CD4-positive, alpha-beta T cell treated with Interleukin-17A for 1 hour (primary cell): ENCODE data around the gene PGS1.

Experiments
- DNase-seq: peaks from one replicate; pipeline ENCODE4 v3.0.0-alpha.2; 2020

Gene PGS1

DNA sequence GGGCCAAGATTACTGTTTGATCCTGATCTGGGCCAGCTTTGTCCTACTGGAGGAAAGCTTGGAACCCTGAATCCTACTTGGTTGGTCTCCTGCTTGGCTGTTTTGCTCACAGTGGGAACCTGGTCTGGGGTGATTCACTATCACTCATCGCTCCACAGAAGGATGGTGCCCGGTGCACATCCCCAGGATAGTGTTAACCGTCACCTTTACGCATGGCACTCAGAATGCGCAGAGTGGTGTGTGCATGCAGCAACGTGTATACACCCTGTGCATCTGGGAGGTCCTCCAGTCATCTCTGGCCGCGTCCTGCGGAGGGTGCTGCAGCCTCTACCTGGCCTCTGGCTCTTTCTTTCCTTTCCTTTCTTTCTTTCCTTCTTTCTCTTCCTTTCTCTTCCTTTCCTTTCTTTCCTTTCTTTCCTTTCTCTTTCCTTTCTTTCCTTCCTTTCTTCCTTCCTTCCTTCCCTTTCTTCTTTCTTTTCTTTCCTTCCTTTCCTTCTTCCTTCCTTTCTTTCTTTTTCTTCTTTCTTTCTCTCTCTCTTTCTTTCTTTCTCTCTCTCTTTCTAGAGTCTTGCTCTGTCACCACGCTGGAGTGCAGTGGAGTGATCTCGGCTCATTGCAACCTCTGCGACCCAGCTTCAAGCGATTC, 31.7 kb upstream of the PGS1 start:
- DNase-seq = no peak

DNA sequence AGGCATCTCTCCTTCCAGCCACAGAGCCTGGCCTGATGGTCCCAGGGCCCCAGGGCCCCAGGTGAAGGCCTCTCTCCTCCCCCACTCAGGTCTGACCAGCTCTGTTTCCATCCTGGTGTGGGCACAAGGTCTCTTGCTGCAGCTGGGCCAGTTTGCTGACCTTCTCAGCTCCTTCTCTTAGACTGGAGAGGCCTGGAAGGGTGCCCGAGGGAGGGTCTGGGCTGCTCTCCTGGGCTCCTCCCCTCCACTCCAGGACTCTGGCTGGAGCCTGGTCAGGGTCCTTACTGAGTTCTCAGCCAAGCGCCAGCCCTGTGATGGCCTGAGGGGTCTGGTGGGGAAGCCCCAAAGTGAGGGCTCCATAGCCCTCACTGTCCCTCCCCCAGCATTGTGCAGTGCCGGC, 31.0 kb upstream of the PGS1 start:
- no peak for DNase-seq

DNA sequence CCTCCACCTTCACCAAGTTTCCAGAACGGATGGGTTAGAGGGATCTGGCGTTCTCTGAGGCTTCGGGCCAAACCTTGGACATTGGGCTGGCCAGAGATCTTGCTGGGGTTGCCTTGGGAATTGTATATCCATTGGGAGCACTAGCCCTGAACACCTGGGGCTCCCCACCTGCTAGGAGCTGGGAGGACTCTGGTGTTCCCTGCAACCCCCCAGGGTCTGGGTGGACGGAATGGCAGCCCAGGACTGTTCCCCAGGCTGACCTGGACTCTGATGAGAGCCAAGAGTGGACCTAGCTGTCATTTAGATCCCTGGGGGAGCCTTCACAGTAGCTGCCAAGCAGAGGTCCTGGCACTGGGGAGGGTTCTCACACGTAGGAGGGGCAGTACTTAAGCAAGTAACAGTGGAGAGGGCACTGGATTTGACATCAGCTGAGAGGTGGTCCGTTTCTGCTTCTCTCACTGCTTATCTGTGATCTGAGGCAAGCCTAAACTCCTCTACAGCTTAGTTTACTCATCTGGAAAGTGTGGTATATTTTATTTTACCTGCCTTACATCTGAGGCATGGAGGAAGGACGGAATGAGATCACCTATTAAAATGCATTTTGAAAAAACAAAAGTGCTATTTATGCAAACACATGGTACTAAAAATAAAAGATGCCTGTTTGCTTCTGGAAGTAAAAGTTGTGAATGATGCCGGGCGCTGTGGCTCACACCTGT, 30.2 kb upstream of the PGS1 start:
- no peak for DNase-seq

DNA sequence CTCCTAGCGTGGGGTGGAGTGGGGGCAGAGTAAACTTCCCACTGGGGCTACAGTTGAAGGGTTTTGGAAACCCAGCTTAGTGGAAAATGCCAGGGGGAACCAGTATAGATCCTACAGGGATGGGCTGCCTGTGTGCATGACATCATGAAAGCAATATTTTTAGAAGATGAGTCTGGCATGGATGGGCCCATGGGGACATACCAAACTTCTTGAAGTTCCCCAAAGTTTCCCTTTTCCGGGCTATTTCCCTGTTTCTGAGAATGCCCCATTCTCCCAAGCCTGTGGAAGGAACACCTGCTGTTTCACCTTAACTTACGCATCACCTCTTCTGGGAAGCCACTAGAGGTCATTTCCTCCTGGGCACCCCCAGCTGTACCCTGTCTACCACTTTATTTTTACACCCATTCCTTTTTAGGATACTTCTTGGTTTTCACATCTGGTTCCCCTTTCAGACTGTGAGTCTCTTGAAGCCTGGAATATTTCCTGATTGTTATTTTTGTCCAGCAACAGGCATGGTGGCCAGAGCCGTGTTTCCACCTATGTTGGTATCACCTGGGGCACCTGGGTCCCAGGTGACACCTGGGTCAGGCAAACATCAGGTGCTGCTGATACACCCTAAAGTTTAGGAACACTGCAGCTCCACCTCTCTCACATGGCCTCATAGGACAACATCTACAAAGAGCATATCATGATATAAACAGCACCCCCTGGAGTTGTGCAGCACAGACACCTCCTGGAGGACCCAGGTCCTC, 28.4 kb upstream of the PGS1 start:
- no peak for DNase-seq

DNA sequence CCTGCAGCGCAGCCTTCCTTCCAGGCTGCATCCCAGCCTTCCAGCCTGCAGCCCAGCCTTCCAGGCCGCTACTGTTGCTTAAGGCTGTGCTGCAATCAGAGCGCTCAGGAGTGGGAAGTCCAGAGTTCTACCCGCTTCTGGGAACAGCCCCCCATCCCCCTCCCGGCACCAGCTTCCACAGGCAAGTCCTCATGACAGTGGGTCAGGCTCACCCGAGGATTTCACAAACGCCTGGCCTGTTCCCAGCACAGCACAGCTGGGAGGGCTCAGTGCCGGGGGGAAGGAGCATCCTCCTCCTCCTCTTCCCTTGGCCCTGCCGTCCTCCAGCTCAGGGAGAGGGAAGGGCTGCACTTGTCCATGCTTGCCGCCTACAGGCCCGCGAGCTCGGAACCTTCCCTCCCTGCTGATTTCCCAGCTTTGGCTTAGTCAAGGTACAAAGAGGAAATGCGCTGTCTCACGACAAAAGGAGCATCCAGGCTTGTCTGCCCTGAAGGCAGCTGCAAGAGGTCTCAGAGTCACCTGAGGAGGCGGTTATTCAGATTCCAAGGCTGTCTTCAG, 26.9 kb upstream of the PGS1 start:
- no peak for DNase-seq

DNA sequence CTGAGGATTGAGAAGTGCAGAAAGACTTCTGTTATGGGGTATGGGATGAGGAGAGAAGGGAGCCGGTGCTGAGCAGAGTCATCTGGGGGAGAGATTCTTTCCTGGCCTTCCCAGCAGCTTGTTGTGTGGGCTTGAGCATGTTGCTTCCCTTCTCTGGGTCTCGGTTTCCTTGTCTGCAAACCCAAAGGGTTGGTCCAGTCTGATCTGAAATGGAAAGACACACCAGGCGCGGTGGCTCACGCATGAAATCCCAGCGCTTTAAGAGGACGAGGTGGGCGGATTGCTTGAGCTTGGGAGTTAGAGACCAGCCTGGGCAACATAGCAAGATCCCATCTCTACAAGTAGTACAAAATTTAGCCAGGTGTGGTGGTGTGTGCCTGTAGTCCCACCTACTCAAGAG, 24.6 kb upstream of the PGS1 start:
- DNase-seq = no peak

DNA sequence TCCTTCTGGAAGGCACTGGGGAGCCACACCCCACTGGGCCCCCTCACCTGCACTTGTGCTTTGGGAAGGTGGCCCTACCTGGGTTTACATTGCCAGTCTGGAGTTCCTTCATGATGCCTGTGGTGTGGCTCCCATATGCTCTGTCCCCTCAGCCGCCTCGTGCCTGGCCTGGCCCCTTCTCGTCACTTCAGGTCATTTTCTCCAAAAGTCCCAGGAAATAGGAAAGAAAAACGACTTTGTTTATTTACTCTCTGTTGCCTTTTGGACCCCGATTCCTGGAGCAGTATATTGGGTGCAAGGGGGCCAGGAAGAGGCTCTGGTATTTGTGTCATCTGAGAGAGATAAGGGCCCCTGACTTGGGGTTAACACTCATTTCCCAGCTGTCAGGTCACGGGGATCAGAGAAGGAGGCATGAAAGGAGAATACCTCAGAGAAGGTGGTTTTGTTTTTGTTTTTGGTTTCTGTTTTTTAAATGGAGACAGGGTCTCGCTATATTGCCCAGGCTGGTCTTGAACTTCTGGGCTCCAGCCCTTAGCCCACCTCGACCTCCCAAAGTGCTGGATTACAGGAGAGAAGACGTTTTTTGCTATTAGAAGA, 23.3 kb upstream of the PGS1 start:
- peak; percentile 59 for DNase-seq

DNA sequence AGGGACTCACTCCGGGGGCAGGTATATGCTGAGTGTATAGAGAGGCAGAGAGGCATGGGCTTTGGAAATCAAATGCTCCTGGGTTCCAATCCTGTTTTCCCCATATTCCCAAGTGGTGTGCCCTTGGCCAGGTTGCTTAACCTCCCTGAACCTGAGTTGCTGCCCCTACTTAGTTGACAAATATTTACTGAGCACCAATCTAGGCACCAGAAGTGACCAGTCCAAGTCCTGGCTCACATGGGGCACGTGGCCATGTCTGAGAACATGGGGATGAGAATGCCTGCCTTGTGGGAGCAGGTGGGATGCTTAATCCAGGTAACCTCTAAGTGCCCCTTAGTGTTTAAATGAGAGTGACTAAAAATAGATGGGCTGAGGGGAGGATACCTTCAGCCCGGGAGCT, 22.7 kb upstream of the PGS1 start:
- DNase-seq = no peak

DNA sequence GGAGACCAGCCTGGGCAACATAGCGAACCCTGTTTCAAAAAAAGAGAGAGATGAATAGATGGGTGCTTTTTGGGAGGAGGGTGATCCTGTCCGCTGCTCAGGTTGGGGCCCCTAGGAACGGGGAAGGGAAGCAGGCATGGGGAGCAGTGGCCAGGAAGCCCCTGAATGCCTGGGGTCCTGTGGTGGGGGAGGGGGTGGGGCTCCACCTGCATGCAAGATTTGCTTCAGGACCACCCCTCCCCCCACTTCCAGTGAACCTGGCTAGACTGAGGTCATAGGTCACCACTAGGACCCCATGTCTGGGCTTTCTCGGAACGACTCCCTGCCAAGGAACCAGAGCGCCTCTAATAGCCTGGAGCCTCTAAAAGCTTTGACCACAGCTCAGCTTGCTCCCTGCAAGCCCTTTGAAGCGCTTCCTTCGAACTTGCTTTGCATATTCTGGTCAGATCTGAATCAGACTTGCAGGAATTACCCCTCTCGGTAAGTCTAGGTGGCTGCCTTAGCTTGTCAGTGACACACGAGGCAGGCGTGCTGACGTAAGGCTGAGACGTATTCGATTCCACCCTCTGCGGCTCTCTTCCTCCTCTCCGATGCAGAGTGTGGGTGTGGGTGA, 22.2 kb upstream of the PGS1 start:
- DNase-seq = peak; percentile 96

DNA sequence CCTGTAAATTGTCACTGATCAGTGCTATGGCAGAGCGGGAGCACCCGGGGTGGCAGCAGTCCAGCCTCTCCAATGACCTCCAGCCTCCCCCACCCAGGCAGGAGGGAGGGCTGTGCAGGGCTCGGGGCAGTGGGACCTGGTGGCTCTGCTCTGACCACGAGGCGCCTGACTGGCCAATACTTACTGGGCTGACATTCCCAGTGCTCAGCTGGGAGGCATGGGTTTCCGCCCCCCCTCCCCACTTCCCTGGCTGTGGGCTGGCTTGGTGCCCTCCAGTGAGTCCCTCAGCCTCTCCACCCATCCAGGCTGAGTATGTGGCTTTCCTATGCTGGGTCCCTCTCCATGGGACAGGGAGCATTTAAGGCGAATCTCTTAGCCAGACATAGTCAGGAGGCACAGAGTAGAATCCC, 21.3 kb upstream of the PGS1 start:
- no peak for DNase-seq

DNA sequence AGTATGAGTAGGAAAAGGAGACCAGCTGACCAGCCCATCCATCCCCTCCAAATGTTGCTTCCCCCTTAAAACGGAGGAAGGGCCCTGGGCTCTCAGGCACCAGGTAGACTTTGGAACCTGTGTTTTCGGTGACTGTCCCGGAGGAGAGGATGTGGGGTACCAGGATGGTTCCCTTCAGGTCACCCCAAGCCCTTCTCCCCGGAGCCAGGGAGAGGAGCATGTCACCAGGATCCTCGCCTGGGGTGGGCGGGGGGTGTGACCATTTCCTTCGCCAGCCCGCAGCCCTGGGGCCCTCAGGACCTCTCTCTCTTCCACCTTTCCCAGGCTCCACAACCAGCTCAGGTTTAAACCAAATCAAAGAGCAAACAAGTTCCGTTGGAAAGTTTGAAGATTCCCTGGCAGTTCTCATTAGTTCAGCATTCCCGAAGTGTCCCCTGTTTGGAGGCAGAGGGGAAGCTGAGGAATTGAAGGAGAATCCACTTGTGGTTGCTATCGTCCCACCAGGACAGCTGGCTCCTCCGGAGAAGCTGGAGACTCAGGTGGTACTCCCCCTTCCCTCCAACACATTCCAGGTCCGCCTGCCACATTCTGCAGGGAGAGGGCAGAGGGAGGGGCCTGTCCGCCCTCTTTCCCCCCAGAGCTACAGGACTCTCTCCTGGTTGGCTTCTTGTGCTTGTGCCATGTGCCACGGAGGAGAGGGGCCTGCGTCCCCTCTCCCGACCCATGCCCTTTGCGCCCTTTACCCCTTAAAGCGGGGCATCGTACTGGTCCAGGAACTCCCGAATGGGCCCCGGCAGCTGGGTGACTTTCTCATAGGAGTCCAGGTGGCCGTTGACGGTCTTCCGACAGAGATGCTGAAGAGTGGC, 20.5 kb upstream of the PGS1 start:
- no peak for DNase-seq

DNA sequence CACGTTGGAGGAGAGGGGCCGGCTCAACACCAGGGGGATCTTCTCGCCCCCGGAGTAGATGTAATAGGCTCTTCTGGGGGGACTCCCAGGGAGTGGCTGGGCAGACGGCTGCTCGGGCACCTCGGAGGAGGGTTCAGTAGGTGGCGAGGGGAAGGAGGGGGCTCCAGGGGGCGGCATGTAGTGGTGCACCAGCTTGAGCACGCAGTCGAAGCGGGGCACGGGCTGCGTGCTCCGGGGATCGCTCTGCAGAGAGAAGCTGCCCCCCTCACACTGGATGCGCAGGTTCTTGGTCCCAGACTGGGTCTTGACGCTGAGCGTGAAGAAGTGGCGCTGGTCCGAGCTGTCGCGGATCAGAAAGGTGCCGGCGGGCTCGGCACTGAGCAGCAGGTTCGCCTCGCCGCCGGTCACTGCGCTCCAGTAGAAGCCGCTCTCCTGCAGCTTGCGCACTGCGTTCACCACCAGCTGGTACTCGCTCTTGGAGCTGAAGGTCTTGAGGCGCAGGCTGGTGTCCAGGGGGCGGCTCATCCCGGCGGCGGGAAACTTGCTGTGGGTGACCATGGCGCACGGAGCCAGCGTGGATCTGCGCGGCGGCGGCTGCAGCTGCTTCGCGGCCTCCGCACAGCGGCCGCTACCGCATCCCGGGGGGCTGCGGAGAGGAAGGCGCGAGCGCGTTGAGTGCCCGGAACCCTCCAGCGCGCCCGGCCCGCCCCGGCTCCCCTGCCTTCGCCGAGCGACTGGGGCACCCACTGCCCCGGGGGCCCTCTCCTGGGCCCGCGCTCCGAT, 19.7 kb upstream of the PGS1 start:
- no peak for DNase-seq

DNA sequence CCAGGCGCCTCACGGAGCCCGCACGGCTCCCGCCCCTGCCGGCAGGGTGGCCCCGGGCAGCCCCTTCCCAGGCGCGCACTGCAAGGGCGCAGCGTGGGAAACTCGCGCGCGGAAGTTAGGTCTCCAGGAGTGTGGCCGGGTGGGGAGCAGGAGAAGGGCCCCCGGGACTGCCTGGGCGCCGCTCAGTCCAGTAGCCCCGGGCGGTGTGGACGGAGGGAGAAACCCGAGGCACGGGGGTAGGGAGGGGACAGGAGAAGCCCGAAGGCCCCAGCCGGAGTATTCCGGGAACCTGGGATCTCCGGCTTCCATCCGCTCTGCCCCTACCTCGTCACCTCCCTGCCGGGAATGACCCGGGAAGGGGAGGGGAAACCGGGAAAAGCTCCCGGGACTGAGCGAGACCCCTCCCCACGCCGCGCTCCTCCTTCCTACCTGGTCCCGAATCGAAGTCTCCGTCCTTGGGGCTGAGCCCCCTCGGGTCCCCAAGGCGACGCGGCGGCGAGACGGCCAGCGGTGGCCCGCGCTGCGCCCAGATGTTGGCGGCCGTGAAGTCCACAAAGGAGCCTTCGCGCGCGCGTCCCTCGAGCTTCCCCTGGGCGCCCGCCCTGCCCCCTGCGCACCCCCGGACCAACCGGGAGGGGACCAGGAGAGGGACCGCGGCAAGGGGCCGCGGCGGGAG, 19.0 kb upstream of the PGS1 start:
- peak; percentile 28 for DNase-seq

DNA sequence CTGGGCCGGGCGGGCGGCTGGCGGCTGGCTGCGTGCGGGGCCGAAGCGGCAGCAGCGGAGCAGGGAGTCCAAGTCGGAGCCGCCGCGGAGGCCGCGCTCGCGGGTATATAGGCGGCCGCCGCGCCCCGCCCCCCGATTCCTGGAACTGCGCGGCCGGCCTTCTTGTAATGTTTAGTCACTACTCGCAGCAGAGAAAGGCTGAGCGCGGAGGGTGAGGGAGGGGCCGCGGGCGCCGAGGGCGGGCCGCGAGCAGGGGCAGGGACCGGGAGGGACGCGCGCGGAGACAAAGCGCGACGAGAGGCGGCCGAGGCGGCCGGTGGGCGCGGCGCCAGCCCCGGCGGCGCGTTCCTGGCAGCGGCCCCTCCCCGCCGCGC, 18.5 kb upstream of the PGS1 start, which contains the start of gene SOCS3:
Gene SOCS3 (minus strand): TSS at position 81 of the 374 bp plus-strand sequence. CDS start 982 bp downstream, outside the sequence.
- DNase-seq = peak; percentile 97

DNA sequence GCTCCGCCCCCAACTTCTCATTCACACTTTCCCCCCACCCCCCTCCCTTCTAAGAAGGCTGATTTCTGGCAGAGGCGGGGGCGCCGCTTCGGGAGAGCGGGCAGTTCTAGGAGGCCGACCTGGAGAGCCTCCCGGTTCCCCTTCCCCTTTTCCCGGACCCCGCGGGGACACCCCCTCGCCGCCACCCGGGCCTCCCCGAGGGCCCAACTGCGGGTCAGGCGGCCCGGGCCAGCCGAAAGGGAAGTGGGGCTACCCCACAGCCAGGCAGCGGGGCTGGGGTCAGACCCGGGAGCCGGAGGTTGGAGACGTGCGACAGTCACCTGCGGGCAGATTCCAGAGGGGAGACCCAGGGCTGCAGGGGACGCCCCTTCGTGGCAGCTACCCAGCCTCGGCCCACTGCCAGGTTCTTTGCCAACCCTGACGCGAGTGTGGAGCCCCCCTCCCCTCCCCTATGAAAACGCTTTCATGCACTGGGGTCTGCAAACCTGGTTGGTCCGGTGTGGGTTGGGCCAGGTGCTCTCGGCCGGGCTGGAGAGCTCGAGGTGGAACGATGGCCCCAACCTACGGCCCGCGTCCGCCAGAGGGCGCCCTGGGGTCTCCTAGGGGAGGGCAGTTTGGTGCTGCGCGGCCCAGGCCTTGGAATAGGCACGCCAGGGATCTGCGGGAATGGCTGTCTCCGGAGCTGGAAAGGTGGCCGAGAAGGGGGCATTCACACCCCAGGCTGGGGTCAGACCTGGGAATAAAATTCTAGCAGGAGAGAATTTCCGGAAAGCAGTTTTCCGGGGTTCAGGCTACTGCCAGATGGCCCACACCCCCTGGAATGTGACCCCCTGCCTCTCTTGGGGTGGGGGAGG, 17.9 kb upstream of the PGS1 start:
- DNase-seq = peak; percentile 87

DNA sequence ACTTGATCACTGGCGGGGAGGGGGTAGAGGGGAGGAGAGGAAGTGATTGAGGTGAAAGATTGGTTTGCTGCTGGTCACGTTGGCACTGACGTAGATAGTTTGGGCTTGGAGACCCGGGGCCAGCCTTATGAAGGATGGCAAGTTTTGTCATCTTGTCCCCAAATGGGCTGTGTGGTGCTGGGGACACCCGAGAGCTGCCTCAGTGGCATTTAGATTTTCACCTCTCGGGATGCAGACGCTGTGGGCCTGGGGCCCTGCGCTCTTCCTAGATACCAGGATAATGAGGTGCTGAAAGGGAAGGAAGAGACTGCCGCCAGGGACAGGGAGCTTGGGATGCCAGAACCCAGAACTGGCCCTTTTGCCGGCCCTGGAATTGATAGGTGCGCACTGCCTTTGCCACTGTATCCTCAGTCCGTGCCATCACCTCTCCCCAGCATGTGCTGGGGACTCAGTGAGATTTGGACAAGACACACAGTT, 17.2 kb upstream of the PGS1 start:
- DNase-seq = no peak

DNA sequence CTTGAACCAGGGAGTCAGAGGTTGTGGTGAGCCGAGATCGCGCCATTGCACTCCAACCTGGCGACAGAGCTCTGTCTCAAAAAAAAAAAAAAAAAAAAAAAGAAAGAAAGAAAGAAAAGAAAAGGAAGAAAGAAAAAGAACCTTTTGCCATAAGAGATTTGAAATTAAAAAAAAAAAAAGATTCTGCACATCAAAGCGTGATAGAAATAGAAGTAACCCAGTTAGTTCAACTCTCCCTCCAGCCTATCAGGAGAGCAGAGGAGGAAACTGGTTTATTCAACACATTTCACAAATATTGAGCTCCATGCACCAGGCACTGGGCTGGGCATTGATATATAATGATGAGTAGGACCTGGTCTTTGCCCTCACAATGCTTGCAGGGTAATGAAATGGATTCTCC, 16.2 kb upstream of the PGS1 start:
- no peak for DNase-seq

DNA sequence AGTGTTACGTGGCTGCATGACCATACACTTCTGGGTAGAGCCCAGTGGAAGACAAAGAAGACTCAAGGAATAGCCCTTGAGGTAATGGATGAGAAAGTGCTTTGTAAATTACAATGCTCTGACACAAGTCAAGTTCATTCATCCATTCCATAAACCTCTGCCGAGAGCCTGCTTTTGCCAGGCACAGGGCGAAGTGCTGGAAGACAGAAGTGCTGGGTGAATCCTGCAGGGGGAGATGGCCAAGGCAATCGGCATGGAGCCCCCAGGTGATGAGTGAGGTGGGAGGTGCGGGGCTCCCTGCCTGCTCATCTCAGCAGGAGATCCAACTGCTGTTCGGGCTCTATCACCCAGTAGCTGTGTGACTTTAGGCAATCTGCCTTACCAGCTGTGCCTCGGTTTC, 15.8 kb upstream of the PGS1 start:
- DNase-seq = no peak
